ENCODE data around the gene ATP1A2. TPM values are rescaled to one million over a fixed set of nuclear protein-coding genes. Genes with fewer than 3 reads are reported as not detected.

Gene ATP1A2
- total and polyA plus RNA-seq, 4 donors, result 1.1 to 7.9 (median 3.1) TPM

DNA sequence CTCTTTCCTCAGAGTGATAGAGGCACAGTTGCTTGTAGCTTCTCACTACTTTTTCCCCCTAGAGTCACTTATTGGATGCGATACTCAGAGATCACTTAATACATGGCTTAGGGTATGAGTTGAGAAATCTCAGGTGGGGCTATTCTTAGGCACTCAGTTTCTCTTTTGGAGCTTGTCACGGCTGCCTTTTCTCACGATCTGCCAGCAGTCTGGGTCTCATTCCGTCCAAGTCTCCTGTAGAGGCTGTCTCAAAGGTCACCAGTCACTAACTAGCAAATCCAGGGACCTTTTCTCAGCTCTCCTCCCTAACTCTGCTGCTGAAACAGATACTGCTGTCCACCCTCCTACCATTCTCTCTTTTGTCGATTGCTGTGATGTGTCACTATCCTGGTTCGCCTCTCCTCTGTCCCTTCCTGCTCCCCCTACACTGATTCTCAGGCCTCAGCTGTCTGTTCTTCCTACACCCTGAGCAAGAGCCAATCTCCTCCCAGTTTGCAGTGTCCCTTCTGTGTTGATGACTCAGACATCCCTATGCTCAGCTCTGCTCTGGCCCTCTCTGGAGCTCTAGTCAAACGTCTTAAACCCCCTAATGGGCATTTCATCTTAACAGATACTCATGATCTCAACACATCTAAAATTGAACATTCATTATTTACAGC lies 12.4 kb downstream of the ATP1A2 start:
- no peaks in the 10 kb centered on the region for H3K9me3 ChIP-seq (ENCODE audit: control insufficient read depth in 4 of 4, insufficient read depth in 3 of 4, low read length in 3 of 4)
- H3K36me3 ChIP-seq (ENCODE audit: control insufficient read depth in 4 of 4, insufficient read depth in 4 of 4, low read length in 4 of 4), result no peaks in the 10 kb centered on the region
- DNase-seq (no peak), ATAC-seq (ENCODE audit: insufficient read depth, low FRiP score) (no peak)
- peak overlapping the region in 1 of 2 donors; percentile 5 for H3K27ac ChIP-seq (ENCODE audit: low read depth in 1 of 2, low read length in 1 of 2)
- H3K27me3 ChIP-seq (ENCODE audit: control insufficient read depth in 3 of 3, insufficient read depth in 3 of 3, low read length in 2 of 3), result no peaks in the 10 kb centered on the region
- no peak overlapping the region for H3K9ac ChIP-seq (ENCODE audit: insufficient read depth in 1 of 2, low read length in 2 of 2)
- WGBS, 2 donors, result 74 to 85% methylated on average over 7 of the region's 7 CpGs
- no peak overlapping the region for H3K4me3 ChIP-seq
- TF ChIP-seq, protein P1, sequence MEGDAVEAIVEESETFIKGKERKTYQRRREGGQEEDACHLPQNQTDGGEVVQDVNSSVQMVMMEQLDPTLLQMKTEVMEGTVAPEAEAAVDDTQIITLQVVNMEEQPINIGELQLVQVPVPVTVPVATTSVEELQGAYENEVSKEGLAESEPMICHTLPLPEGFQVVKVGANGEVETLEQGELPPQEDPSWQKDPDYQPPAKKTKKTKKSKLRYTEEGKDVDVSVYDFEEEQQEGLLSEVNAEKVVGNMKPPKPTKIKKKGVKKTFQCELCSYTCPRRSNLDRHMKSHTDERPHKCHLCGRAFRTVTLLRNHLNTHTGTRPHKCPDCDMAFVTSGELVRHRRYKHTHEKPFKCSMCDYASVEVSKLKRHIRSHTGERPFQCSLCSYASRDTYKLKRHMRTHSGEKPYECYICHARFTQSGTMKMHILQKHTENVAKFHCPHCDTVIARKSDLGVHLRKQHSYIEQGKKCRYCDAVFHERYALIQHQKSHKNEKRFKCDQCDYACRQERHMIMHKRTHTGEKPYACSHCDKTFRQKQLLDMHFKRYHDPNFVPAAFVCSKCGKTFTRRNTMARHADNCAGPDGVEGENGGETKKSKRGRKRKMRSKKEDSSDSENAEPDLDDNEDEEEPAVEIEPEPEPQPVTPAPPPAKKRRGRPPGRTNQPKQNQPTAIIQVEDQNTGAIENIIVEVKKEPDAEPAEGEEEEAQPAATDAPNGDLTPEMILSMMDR (IDR thresholded peaks at IDR 0.05; ENCODE audit: control extremely low read depth, extremely low read depth), result no peak
- peaks cover 0 to 9% (median 0%) of the 10 kb centered on the region in 5 donors for H3K4me1 ChIP-seq (ENCODE audit: control insufficient read depth in 5 of 5, insufficient read depth in 5 of 5, low read length in 5 of 5)

DNA sequence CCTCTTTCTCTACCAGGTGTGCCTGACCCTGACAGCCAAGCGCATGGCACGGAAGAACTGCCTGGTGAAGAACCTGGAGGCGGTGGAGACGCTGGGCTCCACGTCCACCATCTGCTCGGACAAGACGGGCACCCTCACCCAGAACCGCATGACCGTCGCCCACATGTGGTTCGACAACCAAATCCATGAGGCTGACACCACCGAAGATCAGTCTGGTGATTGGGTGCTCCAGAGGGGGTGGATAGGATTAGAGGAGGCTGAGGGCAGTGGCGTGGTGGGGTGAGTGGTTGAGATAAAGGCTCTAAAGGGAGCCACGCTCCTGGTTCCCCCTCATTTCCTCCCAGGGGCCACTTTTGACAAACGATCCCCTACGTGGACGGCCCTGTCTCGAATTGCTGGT lies 13.1 kb downstream of the ATP1A2 start:
- Histone ChIP-seq H3K27ac (ENCODE audit: low read depth in 1 of 2, low read length in 1 of 2) (no peak overlapping the region), H3K4me1 (ENCODE audit: control insufficient read depth in 5 of 5, insufficient read depth in 5 of 5, low read length in 5 of 5) (peaks cover 0 to 9% (median 0%) of the 10 kb centered on the region in 5 donors), H3K9me3 (ENCODE audit: control insufficient read depth in 4 of 4, insufficient read depth in 3 of 4, low read length in 3 of 4) (no peaks in the 10 kb centered on the region), H3K36me3 (ENCODE audit: control insufficient read depth in 4 of 4, insufficient read depth in 4 of 4, low read length in 4 of 4) (no peaks in the 10 kb centered on the region), H3K9ac (ENCODE audit: insufficient read depth in 1 of 2, low read length in 2 of 2) (no peak overlapping the region), H3K4me3 (no peak overlapping the region), H3K27me3 (ENCODE audit: control insufficient read depth in 3 of 3, insufficient read depth in 3 of 3, low read length in 2 of 3) (no peaks in the 10 kb centered on the region)
- DNase-seq, result no peak
- 92 to 93% methylated on average over 18 of the region's 18 CpGs for WGBS, 2 donors
- TF ChIP-seq, protein P1 (IDR thresholded peaks at IDR 0.05; ENCODE audit: control extremely low read depth, extremely low read depth), result no peak
- ATAC-seq (ENCODE audit: insufficient read depth, low FRiP score), result no peak

DNA sequence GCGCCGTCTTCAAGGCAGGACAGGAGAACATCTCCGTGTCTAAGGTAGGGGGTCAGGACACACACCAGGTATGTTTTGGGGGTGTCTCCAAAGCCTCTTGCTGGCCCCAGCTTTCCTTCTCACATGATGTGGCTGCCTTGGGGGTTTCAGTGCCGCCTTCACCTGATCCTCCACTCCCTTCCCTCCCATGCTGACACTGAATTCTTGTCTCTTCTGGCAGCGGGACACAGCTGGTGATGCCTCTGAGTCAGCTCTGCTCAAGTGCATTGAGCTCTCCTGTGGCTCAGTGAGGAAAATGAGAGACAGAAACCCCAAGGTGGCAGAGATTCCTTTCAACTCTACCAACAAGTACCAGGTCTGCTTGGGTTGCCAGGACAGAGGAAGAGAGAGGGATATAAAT lies 13.5 kb downstream of the ATP1A2 start:
- ATAC-seq (ENCODE audit: insufficient read depth, low FRiP score), result no peak
- Histone ChIP-seq H3K4me1 (ENCODE audit: control insufficient read depth in 5 of 5, insufficient read depth in 5 of 5, low read length in 5 of 5) (peaks cover 0 to 9% (median 0%) of the 10 kb centered on the region in 5 donors), H3K9ac (ENCODE audit: insufficient read depth in 1 of 2, low read length in 2 of 2) (no peak overlapping the region), H3K27me3 (ENCODE audit: control insufficient read depth in 3 of 3, insufficient read depth in 3 of 3, low read length in 2 of 3) (no peaks in the 10 kb centered on the region), H3K36me3 (ENCODE audit: control insufficient read depth in 4 of 4, insufficient read depth in 4 of 4, low read length in 4 of 4) (no peaks in the 10 kb centered on the region), H3K9me3 (ENCODE audit: control insufficient read depth in 4 of 4, insufficient read depth in 3 of 4, low read length in 3 of 4) (no peaks in the 10 kb centered on the region), H3K27ac (ENCODE audit: low read depth in 1 of 2, low read length in 1 of 2) (no peak overlapping the region), H3K4me3 (no peak overlapping the region)
- 94 to 96% methylated on average over 5 of the region's 5 CpGs for WGBS, 2 donors
- TF ChIP-seq, protein P1 (IDR thresholded peaks at IDR 0.05; ENCODE audit: control extremely low read depth, extremely low read depth), result no peak
- DNase-seq, result no peak

DNA sequence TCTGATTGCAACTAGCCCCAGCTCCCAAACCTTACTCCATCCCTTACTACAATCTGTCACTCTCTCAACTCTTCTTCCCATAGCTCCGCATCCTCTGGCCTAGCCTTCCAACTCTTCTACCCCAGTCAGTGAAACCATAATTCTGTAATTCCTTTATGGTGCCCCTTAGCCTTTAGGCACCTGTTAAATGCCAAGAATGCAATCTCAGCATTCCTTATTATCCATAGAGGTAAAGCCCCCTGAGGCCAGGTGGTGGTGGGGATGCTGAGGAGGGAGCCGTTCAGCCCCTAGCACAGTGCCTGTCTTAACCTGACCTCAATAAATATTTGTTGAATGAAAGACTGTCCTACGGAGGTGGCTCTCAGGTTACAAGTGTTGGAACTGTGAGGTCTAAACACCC lies 14.0 kb downstream of the ATP1A2 start:
- no peak overlapping the region for H3K9ac ChIP-seq (ENCODE audit: insufficient read depth in 1 of 2, low read length in 2 of 2)
- H3K4me1 ChIP-seq (ENCODE audit: control insufficient read depth in 5 of 5, insufficient read depth in 5 of 5, low read length in 5 of 5), result peaks cover 0 to 9% (median 0%) of the 10 kb centered on the region in 5 donors
- DNase-seq (peak in 1 of 3 donors; percentile 1), ATAC-seq (ENCODE audit: insufficient read depth, low FRiP score) (no peak)
- H3K36me3 ChIP-seq (ENCODE audit: control insufficient read depth in 4 of 4, insufficient read depth in 4 of 4, low read length in 4 of 4), result no peaks in the 10 kb centered on the region
- H3K9me3 ChIP-seq (ENCODE audit: control insufficient read depth in 4 of 4, insufficient read depth in 3 of 4, low read length in 3 of 4), result no peaks in the 10 kb centered on the region
- 80 to 95% methylated on average over 3 of the region's 3 CpGs for WGBS, 2 donors
- H3K27ac ChIP-seq (ENCODE audit: low read depth in 1 of 2, low read length in 1 of 2), result no peak overlapping the region
- H3K4me3 ChIP-seq, result no peak overlapping the region
- TF ChIP-seq, protein P1 (IDR thresholded peaks at IDR 0.05; ENCODE audit: control extremely low read depth, extremely low read depth), result no peak
- no peaks in the 10 kb centered on the region for H3K27me3 ChIP-seq (ENCODE audit: control insufficient read depth in 3 of 3, insufficient read depth in 3 of 3, low read length in 2 of 3)

All from lung (tissue), 12 donors.